8988T (cell line): ENCODE measurements around the gene RPS14.
A peak's percentile ranks its signal among the peaks of the same experiment; 100 is the strongest.

Source experiments
- DNase-seq: peaks from one replicate; pipeline ENCODE4 v3.0.0; 2011

RPS14 gene

DNA sequence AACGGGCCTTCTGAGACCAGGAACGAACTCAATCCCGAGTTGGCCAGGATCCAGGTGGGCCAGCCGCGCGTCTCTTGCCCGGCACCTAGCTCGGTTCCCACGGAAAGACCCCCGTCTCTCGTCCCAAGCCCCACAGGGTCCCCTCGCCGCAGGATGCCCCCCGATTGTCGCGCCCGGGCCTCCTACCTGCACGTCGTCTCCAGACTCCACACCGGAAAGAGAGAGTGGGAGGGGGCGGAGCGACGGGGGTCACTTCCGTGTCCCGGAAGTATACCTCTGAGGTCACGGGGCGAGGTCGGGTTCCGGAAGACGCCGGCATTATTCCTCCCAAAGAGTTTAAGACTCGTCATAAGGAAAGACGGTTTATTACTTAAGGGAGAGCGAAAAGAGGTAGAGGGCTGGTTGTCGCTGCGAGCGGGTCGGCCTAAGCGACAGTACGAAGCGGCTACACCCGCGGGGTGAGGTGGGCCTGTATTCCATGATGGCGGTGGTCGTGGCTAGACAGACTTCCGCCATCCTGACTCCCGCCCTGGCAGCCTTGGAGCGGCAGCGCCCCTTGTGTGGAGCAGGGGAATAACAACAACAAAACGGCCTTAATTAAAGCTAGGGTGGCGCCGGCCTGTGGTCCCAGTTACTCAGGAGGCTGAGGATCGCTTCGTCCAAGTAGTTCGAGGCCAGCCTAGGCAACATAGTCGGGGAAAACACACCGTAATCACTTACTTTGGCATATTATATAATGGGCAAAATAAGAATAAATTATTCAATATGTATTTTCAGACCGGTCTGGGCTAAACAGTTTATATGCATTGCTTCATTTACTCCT, at the start of gene RPS14:
Gene RPS14, minus strand, starts transcription at position 223 of the 823 bp plus-strand sequence. CDS start 2,006 bp downstream, outside the sequence.
- DNase-seq = peak; percentile 78

DNA sequence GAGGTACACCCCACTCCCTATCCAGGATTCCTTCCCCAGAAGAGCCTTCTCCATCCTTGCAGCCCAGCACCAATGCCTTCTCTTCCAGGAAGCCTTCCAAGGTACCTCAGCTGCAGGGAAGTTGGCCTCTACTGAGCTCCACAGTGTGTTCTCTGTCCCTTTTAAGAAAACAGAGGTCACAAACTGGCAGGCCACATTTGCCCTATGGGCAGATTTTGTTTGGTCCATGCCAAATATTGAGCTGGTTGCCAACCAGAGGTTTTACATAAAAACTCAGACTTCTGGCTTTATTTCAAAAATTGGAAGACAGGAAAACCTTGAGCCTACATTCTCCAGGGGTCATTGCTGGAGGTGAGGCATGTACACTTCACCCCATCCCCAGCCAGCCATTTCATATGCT, 49.4 kb upstream of the RPS14 start:
- DNase-seq = no peak

DNA sequence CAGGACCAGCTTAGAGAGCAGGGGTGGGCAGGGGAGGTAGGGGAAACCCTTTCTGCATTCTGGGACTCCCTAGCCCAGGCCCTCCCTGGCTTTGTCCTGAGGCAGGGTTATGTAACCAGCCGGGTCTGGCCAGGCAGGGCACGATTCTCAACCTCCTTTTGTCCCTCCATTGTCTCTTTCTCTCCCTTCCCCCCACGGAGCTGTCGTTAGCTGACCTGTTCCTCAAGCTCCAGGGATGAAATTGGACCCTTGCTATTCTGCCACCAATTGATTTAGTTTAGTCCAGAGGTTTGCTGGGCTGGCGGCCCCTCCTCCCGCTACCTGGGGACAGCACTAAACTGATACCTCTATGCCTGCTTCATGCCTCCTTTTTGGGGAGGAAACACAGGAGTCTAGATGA, 49.0 kb upstream of the RPS14 start:
- DNase-seq = no peak

DNA sequence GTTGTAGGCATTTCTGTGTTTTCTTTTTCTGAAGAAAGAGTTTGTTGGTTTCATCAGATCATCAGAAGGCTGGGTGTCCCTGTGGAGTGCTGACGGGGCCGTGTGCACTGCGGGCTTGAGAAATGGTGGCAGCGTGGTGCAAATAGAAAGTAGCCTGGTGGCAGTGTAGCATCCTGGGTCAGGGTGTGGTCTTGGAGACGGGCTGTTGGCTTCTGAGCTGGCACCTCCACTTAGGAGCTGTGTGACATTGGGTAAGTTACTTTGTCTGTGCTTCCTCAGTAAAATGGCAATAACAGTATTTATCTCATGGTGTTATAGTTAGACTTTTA, 48.4 kb upstream of the RPS14 start:
- no peak for DNase-seq

DNA sequence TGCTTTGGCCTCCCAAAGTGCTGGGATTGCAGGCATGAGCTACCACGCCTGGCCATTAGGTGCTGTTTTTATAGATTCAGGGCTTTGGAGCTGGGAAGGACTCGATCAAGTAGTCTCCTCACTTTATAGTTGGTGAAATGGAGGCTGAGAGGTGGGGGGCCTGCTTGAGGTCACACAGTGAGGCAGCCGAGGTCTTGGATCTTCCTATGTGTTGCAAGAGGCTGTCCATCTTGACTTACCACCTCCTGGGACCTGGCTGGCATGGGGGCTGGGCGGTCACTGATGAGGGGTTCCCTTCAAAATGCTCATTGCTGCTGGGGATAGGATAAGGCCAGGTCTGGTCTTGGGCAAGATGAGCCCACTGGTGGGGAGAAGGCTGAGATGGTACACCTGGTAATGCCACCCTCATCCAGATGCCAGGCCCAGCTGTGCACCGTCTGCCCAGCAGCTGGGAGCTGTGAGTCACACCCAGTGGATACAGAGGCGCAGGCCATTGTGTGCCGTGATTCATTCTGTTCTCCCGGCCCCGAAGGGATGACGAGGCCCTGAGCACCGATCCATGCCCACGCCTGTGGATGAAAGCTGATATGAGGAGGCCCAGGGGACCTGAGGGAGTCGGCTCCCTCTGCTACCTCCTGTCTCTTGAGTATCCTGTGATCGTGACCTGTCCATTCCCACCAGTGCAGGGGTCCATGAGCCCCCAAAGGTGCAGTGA, 47.9 kb upstream of the RPS14 start:
- DNase-seq = peak; percentile 96

DNA sequence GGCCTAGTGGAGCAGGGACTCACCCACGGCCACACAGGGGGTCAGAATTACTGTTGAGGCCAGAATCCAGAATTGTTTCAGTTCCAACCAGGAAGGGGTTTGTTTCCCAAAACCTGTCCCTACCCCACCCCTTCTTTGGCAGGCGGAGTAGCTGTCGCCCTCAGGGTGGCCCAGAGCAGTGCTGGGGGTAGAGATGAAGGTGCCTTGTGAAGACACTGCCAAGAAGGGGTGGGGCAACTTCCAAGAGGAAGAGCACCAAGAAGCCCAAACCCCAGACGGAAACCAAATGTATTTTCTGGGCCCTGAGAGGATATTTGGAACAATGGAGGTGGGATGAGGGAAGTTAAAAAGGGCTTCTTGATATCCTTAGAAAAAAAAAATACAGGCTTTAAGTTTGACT, 47.0 kb upstream of the RPS14 start:
- no peak for DNase-seq

DNA sequence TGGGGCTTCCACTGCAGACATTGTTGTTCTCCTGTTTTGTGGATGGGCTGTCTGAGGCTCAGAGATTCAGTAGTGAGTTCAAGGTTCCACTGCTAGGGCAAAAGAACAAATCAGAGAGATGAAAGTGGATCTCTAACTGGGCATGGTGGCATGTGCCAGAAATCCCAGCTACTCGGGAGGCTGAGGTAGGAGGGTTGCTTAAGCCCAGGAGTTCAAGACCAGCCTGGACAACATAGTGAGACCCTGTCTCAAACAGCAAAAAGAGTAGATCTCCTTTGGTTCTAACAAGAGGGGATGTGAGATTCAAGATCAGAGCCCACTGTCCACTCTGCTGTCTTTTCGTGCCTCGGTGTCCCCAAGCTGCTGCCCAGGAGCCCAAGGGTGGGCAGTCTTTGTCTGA, 46.6 kb upstream of the RPS14 start:
- no peak for DNase-seq

DNA sequence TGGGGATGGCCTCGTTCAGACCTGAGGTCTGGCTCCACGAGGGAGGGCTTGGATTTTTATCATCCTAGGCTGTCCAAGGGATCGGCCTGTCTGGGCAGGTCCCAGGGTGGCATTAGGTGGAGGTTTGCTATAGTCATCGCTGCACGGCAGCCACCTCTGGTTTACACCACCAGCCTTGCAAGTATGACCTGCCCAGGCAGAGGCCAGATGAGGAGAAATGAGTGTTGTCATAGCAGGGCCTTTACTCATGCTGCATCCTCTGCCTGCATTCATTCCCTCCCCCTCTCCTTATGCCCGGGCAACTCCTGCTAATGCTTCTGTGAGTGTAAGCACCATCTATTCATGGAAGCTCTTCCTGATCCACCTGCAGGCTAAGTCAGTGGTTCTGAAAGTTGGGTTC, 43.1 kb upstream of the RPS14 start:
- DNase-seq = peak; percentile 80

DNA sequence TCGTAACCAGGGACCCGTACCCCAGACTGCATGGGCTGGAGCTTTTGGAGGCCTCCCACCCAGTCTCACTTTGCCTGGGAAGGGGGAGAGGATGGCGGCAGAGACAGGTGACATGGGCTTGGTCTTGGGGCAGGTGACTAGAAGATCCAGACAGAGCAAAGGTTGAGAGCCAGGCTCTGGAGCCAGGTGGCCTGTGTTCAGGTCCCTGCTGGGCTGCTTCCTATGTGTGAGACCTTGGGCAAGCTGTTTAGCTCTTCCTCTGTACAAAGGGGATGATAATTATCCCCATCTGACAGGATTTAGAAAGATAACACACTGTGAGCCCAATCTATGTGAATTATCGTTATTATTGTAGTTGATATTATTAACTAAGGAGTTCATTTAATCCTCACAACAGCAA, 42.3 kb upstream of the RPS14 start:
- DNase-seq = no peak

DNA sequence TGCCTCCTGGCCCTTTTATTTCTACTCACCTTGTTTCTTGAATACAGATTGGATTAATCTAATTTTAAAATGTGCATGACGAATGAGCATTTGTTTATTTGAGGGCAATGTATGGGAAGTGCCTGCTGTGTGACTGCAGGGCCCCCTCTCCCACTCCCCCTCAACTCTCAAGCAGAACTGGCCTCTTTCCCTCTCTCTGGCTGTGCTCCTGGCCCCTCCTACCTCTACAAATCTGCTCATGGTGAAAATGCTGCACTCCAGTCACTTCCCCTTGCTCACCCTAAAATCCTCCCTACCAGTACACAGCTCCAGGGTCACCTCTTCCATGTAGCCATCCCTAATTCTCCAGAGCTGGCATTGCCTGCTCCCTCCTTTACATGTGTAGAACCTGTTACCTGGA, 41.2 kb upstream of the RPS14 start:
- no peak for DNase-seq

DNA sequence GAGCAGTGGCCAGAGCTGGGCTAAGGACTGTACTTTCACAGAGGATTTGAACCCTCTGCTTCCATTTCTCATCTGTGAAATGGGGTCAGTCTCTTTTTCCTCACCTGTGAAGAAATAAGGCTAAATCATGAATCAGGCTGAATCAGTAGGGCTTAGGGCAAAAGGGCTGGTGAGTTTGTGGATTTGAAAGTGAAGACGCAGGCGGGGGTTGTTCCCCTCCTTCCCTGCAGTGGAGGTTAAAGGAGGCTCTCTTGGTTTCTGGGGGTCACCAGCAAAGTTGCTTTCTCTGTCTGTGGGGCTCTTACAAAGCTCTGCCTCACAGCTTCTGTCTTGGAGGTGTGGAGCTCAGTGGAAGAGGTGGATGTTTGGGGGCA, 40.7 kb upstream of the RPS14 start:
- no peak for DNase-seq

DNA sequence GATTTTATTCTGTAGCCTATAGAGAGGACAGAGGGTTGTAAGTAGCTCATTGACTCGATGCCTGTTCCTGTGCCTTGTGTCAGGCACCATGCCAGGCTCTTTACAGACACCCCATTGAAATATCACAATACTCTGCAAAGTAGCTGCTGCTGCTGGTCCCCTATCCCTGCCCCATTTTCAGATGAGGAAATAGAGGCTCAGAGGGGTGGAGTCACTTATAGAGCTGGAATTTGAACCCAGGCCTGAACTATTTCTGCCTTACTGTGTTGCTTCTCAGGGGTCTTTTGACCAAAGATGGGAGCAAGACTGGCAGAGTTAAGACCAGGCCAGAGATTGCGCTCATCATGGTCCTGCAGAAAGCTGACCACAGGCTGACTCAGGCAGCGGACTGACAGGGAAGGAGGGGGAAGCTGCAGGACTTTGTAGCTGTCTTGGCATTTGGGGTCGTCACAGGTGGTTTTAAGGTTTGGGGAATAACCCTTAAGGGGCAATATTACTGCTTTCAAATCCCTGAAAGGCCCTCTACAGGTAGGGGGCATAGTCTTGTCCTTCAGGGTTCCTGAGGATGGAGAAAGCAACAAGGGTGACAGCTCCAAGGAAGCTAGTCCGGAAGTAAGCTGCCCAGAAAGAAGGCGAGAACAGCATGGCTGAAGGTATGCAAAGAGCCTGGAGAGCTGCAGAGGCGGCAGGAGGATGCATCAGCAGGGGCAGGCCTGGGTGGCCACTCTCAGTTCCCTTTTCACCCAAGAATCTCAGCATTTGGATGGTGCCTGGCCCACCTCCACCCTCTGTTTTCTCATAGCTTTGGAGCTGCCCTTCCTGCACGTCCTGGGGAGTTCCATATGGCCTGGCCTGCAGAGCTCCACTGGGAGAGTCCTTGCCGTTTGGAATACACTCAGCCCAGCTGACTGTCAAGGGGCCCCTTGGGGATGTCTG, 40.1 kb upstream of the RPS14 start:
- DNase-seq = no peak

DNA sequence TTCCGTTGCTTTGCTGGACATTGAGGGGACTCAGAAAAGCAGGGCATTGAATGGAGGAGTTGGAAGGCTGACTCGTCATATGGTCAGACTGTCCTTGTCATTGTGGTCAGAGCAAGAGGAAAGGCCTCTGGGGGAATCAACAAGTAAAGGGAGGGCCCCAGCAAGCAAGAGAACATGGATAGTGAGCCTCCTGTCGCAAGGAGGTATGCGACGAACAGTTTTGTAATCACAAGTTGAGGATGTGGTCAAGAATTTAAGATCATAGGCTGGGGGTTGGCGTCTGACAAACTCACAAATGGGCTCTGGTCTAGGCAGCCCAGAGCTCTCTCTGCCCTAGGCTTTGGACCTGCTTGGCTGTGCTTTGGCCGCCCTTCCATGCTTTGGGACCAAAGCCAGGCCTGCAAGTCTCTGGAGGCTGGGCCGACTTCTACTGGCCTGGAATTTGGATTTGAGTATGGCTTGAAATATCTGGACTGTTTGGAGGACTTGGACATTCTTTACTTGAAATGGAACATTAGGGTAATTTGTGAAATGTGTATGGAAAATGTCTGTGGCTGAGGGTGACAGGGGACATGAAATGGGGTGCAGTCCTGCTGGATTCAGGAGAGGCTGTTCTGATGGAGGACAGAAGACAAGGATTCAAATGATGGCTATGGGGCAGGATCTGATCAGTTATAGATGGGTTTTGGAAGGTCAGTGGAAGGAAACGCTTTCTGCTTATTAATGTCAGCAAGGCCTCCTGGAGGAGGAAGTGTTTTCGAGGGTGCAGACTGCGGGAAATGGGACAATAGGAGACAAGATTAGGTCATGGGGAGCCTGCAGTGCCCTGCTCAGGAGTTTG, 39.2 kb upstream of the RPS14 start:
- no peak for DNase-seq

DNA sequence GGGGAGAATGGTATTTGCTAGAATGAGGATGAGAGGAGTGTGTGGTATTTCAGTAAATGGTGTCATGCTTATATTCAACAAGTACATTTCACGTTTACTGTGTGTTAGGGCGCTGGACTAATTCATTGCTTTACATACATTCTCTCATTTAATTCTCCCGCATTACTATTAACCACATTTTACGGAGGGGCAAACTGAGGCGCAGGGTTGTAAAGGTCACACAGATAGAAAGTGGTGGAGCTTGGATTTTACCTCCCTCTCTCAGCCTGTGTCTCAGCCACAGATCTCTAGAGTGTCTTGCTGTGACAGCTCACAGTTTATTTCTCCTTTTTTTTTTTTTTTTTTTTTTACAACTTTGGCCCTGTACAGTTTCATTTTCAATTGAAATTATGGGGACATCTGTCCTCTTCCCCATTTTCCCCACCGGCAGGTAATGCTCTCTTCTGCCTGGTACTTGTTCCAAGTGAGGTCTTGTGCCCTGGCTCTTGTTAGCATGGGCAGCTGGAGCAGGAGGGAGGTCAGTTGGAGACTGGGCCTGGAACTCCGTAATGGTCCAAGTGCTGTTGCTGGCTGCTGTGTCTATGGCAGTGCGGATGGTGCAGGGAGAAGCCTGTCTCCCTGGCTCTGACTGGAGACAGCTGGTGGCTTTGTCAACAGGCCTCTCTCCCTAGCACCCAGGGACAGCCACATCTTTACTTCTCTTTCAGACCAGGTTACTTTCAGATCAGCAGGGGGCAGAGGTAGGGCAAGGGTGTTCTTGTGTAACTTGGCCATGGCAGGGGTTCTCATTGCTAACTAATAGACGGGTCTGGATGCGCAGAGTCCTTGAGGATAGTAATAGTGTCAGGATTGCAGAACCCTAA, 37.9 kb upstream of the RPS14 start:
- DNase-seq = no peak

DNA sequence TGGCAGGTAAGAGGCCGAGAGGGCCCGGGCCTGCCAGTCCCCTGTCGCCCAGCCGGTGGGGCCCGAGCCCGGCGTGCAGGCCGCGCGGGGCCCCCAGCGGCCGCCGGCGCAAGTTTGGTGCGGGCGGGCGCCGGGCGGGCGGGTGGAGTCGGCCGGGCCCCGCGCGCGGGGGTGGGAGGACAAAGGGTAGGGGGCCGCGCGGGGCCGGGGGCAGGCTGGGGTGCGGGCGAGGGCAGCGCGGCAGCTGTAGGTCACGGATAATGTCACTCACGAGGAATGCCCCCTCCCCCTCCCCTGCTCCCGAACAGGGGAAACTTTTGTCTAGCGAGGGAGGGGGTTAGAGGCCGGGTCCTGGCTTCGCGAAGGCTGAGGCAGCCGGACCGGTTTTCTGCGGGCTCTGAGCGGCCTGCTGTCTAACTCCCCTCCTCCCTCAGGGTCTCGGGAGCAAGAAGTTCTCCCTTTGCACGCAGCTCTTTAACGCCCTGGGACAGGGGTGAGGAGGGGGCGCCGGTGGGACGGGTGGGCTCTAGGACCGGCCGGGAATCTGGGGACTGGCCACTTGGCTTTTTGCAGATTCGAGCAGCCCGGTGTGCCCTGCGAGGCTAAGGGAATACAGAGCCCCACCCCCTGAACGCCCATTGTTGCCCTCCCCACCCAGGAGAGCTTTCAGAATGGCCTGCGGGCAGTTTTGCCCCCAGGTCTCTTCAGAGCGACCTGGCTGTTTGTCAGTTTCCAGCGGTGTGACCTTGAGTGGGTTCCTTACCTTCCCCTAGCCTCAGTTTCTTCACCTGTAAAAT, 37.1 kb upstream of the RPS14 start:
- DNase-seq = peak; percentile 72

DNA sequence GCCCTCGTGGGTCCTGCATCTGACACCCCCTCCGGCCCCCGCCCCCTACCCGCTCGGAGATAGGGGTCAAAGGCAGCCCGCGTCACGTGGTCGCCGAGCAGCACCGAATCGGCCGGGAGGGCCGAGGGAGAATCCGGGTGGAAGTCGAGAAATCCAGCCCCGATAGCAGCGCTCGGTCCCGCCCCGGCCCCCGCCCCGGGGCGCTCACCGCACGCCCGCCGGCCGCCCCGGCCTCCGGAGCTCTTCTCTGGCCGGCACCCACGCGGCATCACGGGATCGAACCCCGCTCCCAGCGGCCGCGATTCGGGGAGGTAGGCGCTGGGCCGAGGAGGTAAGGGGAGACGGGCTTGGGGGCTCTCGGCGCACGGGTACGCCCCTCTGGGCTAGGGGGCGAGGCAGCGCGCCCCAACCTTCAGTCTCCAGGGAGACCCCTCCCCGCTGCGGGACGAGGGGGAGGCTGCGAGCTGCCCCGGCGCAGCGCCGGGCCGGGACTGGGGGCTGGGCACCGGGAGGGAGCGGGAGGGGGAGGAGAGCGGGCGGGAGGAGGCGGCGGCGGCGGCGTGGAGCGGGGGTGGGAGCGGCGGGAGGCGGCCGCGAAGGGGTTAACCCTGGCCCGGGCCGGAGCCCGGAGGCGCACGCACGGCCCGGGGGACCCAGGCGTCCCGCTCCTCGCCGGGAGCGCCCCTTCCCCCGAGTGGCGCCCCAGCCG, 36.3 kb upstream of the RPS14 start:
- peak; percentile 86 for DNase-seq

DNA sequence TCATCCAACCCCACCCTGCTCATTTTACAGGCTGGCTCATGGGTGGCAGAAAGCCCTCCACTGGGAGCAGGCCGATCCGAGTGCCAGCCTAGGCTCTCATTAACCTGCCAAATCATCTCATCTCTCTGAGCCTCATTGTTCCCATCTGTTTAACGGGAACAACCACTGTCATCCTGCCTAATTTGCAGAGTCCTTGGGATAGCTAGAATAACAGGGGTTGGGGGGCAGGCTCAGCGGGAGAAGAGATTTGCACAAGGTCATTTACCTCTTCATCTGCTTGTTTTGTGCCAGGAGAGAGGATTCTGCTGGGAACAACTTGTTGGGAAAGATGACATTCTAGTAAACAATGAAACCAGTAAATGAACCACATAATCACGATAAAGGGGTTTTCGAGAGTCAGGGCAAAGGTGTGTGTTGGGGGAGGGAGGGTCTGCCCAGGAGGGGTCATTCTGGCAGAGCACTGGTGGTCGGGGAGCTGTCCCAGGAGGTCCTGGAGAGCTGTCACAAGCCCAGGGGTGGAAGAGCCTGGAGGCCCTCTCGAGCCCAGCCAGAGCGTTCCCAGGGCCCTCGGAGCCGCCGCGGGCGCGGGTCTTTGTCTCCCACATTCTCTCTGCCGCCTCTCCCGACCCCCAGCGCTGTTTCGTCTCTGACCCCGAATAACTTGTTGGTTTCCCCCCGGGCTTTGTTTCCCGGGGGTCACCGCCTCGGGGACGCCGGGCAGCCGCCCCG, 35.6 kb upstream of the RPS14 start:
- no peak for DNase-seq

DNA sequence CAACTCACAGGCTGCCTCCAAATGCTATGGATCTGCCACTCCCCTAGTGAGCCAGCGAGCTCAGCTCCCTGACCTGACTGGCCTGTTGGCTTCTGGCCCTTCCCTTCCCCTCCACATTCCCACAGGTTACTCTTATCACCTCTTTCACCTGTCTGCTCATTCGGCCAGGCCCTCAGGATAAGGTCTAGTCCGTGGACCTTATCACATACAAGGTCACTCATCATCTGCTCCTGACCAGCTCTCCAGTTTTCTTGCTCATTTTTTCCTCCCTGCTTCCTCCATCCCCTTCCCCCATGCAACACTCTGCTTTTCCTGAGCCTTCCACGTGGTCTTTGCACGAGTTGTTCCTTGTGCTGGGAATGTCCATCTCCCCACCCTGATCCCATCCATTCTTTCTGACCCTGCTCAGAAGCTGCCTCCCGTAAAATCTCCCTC, 32.5 kb upstream of the RPS14 start:
- DNase-seq = no peak

DNA sequence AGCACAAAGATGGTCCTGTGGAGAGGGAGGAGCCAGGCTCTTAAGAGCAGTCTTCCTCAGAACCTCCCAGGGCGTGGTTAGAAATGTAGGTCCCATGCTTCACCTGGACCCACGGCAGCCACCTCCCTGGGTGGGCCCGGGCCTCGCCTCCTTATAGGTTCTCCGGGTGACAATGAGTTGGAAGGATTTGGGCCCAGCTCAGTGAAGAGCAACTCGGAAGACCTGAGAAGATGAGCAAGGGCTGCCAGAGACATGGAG, 32.1 kb upstream of the RPS14 start:
- DNase-seq = no peak

DNA sequence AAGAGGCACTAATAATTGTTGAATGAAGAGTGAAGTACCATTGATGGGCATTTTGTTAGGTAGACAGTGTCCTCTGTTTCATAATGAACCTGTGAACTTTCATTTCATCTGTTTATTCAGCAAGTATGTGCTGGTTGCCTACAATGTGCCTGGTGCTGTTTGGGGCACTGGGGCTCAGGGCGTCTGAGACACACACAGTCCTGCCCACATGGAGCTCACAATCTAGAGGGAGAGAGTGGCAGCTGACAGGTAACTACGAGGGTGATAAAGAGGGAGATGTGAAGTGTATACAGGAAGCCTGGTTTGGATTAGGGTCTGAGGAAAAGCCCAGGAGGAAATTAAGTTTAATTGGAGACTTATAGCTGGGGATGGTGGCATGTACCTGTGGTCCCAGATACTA, 29.9 kb upstream of the RPS14 start:
- DNase-seq = no peak
